NT2/D1 (cell line): ENCODE results near the gene EML4.
"Not testable (repeated sequence)": the region's sequence is repeated elsewhere in the genome, so short reads cannot be mapped to it uniquely, and the experiment has no call there.

Source experiments
- DNase-seq: peaks from one replicate; pipeline ENCODE4 v3.0.0-alpha.2; 2011; ENCODE audit warnings: low read depth, low spot score
- H3K27me3 ChIP-seq: 2 replicates; pipeline ENCODE4 v1.6.0; 2011; ENCODE audit warnings: mild to moderate bottlenecking; ENCODE audit not compliant: insufficient read length, insufficient read depth
- H3K36me3 ChIP-seq: 2 replicates; pipeline ENCODE4 v1.6.1; 2011; ENCODE audit warnings: mild to moderate bottlenecking, low read length, mixed read lengths; ENCODE audit not compliant: insufficient read depth, insufficient read length
- H3K4me1 ChIP-seq: 2 replicates; pipeline ENCODE4 v1.5.1; 2011; ENCODE audit not compliant: insufficient read depth, insufficient read length
- H3K4me3 ChIP-seq: 2 replicates; pipeline ENCODE4 v1.5.1; 2011; ENCODE audit warnings: low read depth; ENCODE audit not compliant: insufficient read length
- H3K9ac ChIP-seq: 2 replicates; pipeline ENCODE4 v1.6.0; 2011; ENCODE audit warnings: low read depth; ENCODE audit not compliant: insufficient read length
- H3K9me3 ChIP-seq: 2 replicates; pipeline ENCODE4 v1.5.1; 2011; ENCODE audit warnings: mild to moderate bottlenecking, low read length; ENCODE audit not compliant: insufficient read depth
- SUZ12 ChIP-seq: IDR thresholded peaks from 2 replicates; pipeline ENCODE4 v1.6.1; 2011; ENCODE audit not compliant: insufficient read length, insufficient read depth; ENCODE audit errors: extremely low read depth
- YY1 ChIP-seq: IDR thresholded peaks from 2 replicates; pipeline ENCODE4 v1.6.1; 2011; ENCODE audit not compliant: insufficient read length, insufficient read depth
- ZNF274 ChIP-seq: IDR thresholded peaks from 2 replicates; pipeline ENCODE4 v1.6.1; 2011; ENCODE audit warnings: mild to moderate bottlenecking, low read depth, low read length

EML4 gene

DNA sequence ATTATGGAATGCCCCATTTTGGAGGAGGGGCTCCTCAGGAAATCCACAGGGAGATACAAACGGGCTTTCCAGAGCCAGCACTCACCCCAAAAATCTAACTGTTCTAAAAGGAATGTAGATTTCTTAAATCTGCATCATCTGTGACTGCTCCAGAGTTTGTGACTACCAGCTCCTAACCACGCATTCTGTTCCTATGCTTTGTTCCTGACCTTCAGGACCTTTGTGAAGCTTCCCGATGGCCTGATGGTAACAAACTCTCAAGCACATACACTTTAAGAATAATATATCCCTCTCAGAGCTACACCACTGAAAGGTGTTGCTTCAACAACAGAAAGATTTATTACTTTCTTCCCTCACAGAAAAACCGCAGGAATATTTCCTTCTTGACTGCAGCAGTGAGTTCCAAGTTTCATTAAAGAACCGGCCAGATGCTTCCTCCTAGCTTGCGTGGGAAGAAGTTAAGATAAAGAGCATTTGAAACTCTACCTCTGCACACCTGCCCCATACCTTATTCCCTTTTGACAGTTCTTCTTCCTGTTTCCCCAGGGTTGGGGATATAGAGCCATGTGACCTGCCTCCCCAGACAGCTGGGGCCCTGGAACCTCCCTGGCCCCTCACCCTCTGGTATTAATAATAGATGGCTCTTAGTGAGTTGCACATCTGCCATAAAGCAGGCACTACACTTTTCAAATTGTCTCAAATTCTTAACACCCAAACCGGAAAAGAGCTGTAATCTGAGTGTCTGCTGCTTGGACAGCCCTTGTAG, 40.2 kb upstream of the EML4 start:
- TF ChIP-seq SUZ12 (no peak), ZNF274 (no peak), YY1 (no peak)
- Histone ChIP-seq H3K9me3 (no peaks in the 10 kb centered on the region), H3K4me3 (no peak overlapping the region), H3K9ac (no peak overlapping the region), H3K36me3 (no peaks in the 10 kb centered on the region), H3K4me1 (peaks cover 2% of the 10 kb centered on the region), H3K27me3 (no peaks in the 10 kb centered on the region)
- no peak for DNase-seq

- H3K36me3 ChIP-seq: no peaks in the 10 kb centered on the region
- peaks cover 2% of the 10 kb centered on the region for H3K4me1 ChIP-seq
- no peaks in the 10 kb centered on the region for H3K27me3 ChIP-seq
- H3K9ac ChIP-seq: no peak overlapping the region
- TF ChIP-seq SUZ12 (no peak), ZNF274 (no peak), YY1 (no peak)
- H3K4me3 ChIP-seq: no peak overlapping the region
- H3K9me3 ChIP-seq: no peaks in the 10 kb centered on the region
- no peak for DNase-seq
Observed at GRCh38 chr2:42129487-42129852, 39.7 kb upstream of the EML4 start.

DNA sequence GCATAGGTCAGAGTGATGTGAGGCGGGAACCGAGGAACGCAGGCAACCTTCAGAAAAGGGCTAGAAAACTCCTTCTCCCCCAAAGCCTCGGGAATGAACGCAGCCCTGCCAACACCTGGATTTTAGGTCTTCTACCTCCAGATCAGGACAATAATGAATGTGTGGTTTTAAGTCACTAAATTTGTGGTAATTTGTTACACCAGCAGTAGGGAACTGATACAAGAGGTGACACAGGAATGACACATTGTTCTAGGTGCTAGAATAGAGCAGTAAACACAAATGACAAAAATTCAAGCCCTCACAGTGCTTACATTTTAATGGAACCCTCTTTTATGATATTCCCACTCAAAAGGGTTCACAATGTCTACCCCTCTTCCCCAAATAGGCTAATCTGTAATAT, 39.2 kb upstream of the EML4 start:
- H3K9ac ChIP-seq: no peak overlapping the region
- H3K36me3 ChIP-seq: no peaks in the 10 kb centered on the region
- no peaks in the 10 kb centered on the region for H3K27me3 ChIP-seq
- no peak for DNase-seq
- H3K9me3 ChIP-seq: no peaks in the 10 kb centered on the region
- H3K4me3 ChIP-seq: no peak overlapping the region
- peaks cover 2% of the 10 kb centered on the region for H3K4me1 ChIP-seq
- no peak for TF ChIP-seq ZNF274
- TF ChIP-seq YY1: no peak
- TF ChIP-seq SUZ12: no peak

- DNase-seq, H3K9me3 ChIP-seq, H3K4me1 ChIP-seq: not testable (repeated sequence)
Observed at GRCh38 chr2:42130858-42131257, 38.3 kb upstream of the EML4 start.

DNA sequence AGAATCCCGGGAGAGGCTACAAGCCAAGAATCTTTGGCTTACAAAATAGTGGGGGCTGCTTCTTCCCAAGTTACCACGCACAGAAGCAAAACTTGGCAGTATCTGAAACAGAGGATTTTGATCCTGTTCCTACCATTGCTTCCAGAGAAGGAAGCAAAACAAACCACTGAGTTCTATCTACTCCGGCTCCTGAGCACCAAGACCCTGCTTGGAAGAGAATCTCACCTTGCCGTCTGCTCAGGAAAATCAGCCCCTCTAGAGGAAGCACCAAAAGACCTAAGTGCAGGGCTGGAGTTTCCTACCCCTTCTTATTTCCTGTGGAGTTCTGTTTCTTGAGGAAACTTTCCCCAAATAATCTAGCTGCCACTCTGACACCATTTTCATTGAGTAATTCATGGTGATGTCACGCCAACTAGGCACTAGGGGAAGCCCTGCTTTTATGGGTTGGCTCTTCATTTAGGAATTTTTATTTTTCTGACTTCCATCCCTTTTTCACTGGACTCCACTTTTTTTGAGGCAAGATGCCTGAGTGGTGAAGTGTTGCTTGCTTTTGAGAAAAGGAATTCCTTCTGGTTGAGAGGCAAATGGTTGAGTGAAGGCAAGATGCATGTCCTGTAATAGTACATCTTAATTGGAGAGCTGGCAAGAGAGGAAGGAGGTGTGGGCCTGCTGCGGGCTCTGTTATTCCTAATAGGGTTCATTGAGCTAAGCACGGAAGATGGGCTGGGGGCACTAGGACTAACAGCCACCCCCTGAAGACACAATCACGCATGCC, 36.8 kb upstream of the EML4 start:
- no peaks in the 10 kb centered on the region for H3K36me3 ChIP-seq
- peaks cover 2% of the 10 kb centered on the region for H3K4me1 ChIP-seq
- no peak overlapping the region for H3K9ac ChIP-seq
- no peak for DNase-seq
- H3K4me3 ChIP-seq: no peak overlapping the region
- H3K27me3 ChIP-seq: no peaks in the 10 kb centered on the region
- TF ChIP-seq ZNF274: no peak
- no peak for TF ChIP-seq SUZ12
- no peak for TF ChIP-seq YY1
- no peaks in the 10 kb centered on the region for H3K9me3 ChIP-seq

More at GRCh38 chr2:42130858-42131257, 38.3 kb upstream of the EML4 start:
- not testable (repeated sequence) for H3K36me3 ChIP-seq, H3K9ac ChIP-seq, H3K4me3 ChIP-seq, H3K27me3 ChIP-seq

DNA sequence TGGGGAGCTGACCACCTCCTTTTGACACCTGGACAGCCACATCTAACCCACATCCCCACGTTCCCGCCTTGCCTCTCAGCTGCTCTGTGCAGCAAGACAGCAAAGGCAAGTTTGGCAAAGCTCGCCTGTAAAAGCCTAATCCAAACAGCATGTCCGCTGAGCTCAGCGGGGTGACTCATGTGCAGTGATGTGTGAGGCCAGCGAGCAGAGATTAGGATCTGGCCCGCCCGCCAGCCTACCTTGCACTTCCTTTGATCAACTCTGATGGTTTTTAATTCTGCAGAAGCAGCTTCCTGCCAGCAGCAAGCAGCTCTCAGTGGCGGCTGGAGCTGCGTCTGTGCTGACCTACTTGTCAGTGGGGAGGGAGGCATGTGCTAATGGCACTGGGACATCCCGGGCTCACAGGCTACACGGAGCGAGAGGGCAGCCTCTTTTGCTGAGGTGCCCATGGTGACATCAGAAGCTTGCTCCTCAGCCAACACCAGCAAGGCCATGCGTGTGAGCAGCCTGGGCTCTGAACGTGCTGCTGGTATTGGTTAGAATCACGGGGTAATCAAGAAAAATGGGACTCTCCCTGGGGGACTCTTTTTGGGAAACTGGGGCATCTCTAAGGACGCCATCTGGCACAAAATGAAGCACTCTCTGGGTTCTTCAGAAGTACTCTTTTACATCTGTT, 36.0 kb upstream of the EML4 start:
- Histone ChIP-seq H3K4me3 (no peak overlapping the region), H3K9ac (peak overlapping the region; percentile 67), H3K4me1 (peaks cover 2% of the 10 kb centered on the region), H3K36me3 (no peaks in the 10 kb centered on the region), H3K27me3 (no peaks in the 10 kb centered on the region), H3K9me3 (no peaks in the 10 kb centered on the region)
- no peak for DNase-seq
- TF ChIP-seq SUZ12 (no peak), ZNF274 (no peak), YY1 (no peak)

- H3K4me1 ChIP-seq: peaks cover 2% of the 10 kb centered on the region
- TF ChIP-seq YY1 (no peak), ZNF274 (no peak), SUZ12 (no peak)
Observed at GRCh38 chr2:42133771-42134195, 35.4 kb upstream of the EML4 start.

DNA sequence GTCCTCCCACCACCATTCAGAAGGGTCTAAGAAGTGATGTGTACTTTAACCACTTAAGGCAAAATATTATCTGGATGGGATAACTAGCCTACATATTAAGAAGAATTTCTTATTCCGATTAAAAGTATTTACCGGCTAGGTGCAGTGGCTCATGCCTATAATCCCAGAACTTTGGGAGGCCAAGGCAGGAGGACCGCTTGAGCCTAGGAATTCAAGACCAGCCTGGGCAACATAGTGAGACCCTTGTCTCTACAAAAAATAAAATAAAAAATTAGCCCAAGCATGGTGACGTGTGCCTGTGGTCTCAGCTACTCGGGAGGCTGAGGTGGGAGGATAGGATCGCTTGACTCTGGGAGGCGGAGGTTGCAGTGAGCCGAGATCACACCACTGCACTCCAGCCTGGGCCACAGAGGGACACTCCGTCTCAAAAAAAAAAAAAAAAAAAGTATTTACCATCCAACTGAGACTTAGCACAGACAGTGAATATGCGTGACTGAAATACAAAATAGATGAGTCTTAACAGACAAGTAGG, 34.7 kb upstream of the EML4 start:
- H3K4me1 ChIP-seq, H3K27me3 ChIP-seq, H3K36me3 ChIP-seq, H3K9ac ChIP-seq, H3K9me3 ChIP-seq, H3K4me3 ChIP-seq, DNase-seq: not testable (repeated sequence)

More at GRCh38 chr2:42133771-42134195, 35.4 kb upstream of the EML4 start:
- no peaks in the 10 kb centered on the region for H3K9me3 ChIP-seq
- no peak overlapping the region for H3K4me3 ChIP-seq
- no peak for DNase-seq
- H3K27me3 ChIP-seq: no peaks in the 10 kb centered on the region
- H3K9ac ChIP-seq: no peak overlapping the region
- no peaks in the 10 kb centered on the region for H3K36me3 ChIP-seq
